Measurements from ENCODE around the gene PRKAG2.

DNA sequence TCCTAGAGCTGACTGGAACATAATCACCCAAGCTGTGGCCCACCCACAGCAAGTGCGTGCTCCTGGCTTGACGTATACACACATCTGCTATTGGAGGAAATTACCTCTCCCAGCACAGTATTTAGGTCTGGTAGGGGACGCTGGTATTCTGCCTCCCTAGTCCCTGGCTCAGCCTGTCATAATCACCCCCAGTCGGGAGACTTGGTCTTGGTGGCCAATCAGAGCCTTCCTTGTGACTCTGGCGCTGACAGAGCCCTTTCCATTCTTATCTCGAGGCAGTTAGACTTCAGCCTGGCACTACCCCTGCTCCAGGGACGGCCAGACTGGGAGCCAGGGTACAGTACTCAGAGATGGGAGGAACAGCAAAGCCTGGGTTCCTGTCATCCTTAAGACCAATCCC is 14.3 kb upstream of the PRKAG2 start:
- TF ChIP-seq POLR2A (IDR thresholded peaks at IDR 0.05) = no peak
- no peak for TF ChIP-seq EP300 (IDR thresholded peaks at IDR 0.05; ENCODE audit: low read depth)
- TF ChIP-seq, protein P1, sequence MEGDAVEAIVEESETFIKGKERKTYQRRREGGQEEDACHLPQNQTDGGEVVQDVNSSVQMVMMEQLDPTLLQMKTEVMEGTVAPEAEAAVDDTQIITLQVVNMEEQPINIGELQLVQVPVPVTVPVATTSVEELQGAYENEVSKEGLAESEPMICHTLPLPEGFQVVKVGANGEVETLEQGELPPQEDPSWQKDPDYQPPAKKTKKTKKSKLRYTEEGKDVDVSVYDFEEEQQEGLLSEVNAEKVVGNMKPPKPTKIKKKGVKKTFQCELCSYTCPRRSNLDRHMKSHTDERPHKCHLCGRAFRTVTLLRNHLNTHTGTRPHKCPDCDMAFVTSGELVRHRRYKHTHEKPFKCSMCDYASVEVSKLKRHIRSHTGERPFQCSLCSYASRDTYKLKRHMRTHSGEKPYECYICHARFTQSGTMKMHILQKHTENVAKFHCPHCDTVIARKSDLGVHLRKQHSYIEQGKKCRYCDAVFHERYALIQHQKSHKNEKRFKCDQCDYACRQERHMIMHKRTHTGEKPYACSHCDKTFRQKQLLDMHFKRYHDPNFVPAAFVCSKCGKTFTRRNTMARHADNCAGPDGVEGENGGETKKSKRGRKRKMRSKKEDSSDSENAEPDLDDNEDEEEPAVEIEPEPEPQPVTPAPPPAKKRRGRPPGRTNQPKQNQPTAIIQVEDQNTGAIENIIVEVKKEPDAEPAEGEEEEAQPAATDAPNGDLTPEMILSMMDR (IDR thresholded peaks at IDR 0.05) = no peak

Data from transverse colon (tissue), 3 donors.